Transverse colon (tissue), 4 donors: ENCODE measurements around the gene FAM13A.

Source experiments
- POLR2AphosphoS5 ChIP-seq, 3 donors: sonication (generic); formaldehyde crosslinking; IDR thresholded peaks; one replicate each; pipeline ENCODE4 v1.6.1; 2016; ENCODE audit warnings: antibody characterized with exemption in 3 of 3
- TF ChIP-seq, protein P1 (sequence below), 5 experiments: fragments of 200-600 bp in 3 of 5; fragments of 450-650 bp in 2 of 5; sonication (generic) in 3 of 5; IDR thresholded peaks; 1 replicate in 2 of 5; 2 replicates in 3 of 5; pipeline ENCODE4 v1.5.1; 2016 to 2017; ENCODE audit warnings: antibody characterized with exemption in 5 of 5, inconsistent platforms in 3 of 5, mild to moderate bottlenecking in 2 of 5, moderate library complexity in 1 of 5

DNA sequence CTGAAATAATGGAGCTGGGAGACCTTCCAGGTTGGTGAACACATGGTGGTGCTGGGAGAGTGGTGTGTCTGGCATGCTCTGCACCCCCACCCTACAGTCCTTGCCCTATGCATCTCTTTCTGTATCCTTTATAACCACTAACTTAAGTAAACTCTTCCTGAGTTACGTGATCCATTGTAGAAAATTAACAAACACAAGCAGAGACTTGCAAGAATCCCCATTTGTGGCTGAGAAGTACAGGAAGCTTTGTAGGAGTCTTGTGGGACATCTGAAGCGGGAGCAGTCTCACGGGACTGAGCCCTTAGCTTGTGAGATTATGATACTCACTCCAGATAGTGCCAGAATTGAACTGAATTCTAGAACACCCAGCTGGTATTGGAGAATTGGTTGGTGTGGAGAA, 14.3 kb upstream of the FAM13A start:
- TF ChIP-seq POLR2AphosphoS5 (IDR thresholded peaks at IDR 0.05), result no peak
- TF ChIP-seq, protein P1, sequence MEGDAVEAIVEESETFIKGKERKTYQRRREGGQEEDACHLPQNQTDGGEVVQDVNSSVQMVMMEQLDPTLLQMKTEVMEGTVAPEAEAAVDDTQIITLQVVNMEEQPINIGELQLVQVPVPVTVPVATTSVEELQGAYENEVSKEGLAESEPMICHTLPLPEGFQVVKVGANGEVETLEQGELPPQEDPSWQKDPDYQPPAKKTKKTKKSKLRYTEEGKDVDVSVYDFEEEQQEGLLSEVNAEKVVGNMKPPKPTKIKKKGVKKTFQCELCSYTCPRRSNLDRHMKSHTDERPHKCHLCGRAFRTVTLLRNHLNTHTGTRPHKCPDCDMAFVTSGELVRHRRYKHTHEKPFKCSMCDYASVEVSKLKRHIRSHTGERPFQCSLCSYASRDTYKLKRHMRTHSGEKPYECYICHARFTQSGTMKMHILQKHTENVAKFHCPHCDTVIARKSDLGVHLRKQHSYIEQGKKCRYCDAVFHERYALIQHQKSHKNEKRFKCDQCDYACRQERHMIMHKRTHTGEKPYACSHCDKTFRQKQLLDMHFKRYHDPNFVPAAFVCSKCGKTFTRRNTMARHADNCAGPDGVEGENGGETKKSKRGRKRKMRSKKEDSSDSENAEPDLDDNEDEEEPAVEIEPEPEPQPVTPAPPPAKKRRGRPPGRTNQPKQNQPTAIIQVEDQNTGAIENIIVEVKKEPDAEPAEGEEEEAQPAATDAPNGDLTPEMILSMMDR (IDR thresholded peaks at IDR 0.05), result no peak
